OCI-M2 (cell line): Measurements from ENCODE around the gene RAD18.

ENCODE experiments used
- DNase-seq: peaks from one replicate; lab custom pipeline; 2025; ENCODE audit not compliant: unreplicated experiment; lab: John Stamatoyannopoulos, UW

RAD18 gene

DNA sequence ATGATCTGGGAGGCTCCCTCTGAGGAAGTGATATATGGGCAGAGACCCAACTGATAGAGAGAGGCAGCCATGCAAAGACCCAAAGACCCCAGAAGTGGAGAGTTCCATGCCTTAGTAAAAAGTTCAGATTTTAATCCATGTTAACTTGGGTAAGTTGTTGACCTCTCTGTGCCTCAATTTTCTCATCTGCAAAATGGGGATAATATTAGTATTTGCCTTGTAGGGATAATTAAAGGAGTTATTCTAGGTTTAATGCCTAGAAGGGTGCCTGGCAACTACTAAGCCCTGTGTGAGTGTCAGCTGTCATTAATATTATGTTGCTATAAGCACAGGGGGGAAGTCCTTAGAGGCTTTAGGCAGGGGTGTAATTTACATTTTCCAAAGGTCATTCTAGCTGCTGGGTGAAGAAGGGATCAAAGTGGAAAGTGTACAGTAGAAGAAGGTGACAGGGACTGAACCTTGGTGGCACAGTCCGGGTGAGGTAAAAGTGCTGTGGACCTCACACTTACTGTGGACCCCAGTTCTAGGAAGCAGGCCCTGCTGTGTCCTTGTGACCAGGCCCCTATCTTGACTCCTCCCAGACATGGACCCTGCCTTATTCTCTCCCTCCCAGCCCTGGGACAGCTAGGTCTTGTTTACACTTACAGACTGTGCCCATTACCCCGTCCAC lies 3.0 kb upstream of the RAD18 start:
- no peak for DNase-seq

DNA sequence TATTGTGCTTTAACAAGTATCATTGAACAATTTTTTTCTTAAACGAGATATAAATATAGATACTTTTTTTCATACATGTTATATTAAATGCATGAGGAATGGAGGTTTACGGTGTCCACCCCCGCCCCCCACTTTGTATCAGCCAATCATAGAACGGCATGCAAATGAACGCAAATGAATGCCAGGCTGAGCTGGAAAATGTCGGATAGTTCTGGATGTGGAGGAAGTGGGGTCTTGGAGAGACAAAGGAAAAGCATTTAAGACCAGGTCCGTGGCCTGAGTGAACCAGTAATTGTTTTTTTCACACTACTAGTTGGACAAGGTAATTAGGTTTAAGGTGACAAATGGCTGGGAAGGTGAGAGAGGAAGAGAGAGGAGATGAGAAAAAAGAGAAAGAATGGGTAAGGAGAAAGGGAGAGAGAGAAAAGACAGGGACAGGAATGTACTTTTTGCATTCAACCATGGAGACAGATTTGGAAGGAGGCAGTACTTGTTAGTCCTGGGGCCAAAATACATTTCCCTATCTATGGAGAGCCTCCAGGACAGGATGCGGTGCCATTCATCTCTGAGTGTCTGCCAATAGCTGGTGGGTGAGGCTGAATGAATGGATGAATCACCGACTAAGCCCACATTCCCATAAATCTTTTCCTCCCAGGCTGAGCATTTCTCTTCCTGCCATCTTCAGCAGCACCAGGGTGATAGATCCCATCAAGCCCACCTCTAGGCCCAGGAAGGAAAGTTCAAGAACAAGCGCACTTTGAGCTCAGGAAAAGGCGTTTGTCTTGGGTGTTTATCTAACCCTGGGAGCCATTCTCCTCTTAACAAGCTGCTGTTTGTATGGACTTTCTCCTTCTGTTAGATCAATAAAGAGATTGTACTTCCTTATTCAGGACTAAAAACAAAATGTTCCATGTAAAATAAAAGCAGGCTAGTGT lies 1.4 kb upstream of the RAD18 start:
- no peak for DNase-seq

DNA sequence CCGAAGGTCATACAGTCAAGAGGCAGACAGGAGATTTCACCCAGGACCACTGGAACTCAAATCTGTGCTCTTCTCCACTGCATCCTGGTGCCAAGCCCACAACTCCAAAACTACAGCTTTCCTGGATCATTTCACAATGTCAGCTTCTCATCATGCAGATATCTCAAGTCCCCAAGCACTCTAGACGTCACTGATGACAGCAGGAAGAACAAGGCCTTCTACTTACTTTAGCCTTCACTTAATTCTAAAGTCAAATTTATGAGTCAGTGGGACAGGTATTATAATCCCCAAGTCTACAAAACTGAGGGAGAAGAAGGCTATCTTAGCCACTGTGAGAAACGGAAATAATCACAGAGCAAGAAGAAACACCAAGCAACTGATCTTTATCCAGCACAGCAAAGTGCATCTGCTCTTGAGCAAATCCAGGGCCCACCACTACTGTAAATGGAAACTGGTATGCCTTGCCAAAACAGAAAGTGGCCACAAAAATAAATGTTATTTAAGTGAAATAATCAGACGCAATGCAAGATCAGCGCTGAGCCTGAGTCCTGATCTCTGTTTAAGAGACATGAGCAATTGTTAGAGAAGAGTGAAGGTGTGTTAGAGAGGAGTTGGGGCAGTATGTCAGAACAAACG lies 928 bp downstream of the RAD18 start:
- DNase-seq = no peak

DNA sequence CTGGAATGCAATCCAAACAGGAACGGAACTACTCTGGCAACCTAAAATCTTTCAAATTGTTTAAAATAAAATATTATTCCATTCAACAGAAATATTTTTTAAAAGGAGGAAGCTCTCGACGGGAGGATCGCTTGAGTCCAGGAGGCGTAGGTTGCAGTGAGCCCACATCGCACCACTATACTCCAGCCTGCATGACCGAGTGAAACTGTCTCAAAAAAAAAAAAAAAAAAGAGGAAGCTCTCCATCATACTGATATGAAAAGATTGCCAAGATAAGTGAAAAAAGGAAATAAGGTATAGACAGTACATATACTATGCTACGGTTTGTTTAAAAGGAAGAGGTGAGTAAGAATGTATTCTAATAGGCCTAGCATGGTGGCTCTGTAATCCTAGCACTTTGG lies 3.6 kb downstream of the RAD18 start:
- no peak for DNase-seq

DNA sequence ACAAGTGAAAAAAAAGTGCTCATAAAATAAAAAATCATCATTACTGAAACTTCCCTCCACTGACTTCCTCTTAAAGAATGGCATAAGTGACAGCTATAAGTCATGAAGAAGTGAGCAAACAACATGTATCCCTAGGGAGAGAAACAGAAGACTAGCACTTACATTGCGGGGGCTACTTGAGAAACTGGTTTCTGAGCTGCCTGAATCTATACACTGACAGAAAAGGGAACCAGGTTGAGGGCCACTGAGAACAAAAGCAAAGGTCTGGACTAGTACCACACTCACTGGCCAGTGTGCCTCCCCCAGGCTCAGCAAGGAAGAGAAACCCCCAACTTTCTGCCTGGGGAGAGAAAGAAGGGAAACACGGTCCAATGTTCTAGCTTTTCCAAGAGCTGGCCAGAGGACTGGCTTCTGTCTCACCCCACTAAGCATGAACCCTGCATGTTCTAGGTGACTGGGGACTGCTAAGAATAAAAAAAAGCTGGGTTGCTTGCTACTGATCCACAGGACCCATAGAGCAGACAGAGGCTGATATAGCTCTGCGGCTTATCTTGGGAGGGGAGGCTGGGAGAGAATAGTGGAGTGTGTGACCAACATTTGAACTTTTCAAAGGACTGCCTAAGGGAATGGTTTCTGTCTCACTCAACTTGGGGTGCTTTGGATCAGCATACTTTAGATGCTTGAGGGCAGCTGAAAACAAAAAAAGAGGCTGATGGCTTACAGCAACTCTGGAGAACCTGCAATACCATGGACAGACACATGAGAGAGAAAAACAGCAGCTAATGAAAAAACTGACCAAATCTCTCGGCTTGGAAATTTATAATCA lies 8.1 kb downstream of the RAD18 start:
- DNase-seq = no peak

DNA sequence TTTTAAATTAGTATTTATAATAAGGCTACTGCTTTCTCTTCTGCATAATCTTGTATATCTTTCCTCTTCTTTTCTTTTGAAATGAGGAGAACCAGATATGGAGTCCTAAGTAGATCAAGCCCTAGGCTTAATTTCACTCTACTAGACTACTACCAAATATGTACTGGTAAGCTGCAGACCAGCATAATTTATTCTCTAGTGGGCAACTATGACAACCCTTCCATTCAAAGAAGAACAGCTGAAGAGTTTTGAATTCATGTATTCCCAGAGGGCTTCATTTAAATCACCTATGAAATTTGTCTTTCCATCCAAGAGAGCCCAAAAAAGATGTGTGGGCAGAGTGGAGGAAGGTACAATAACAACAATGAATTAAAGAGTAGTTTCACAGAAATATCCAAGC lies 10.0 kb downstream of the RAD18 start:
- DNase-seq = no peak

DNA sequence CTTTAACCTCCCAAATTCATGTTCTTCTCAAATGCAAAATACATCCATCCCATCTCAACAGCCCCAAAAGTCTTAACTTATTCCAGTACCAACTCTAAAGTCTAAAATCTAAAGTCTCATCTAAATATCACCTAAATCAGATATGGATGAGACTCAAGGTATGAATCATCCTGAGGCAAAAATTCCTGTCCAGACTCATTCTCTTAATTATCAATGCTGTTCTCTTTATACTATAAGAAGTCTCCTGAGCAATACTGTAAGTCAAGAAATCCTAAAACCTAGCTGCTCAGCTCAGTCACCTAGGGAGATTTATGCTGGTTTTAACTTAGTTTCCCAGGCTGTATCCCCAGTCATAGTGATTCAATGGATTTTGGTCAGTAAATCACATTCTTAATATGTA lies 11.1 kb downstream of the RAD18 start:
- DNase-seq = no peak

DNA sequence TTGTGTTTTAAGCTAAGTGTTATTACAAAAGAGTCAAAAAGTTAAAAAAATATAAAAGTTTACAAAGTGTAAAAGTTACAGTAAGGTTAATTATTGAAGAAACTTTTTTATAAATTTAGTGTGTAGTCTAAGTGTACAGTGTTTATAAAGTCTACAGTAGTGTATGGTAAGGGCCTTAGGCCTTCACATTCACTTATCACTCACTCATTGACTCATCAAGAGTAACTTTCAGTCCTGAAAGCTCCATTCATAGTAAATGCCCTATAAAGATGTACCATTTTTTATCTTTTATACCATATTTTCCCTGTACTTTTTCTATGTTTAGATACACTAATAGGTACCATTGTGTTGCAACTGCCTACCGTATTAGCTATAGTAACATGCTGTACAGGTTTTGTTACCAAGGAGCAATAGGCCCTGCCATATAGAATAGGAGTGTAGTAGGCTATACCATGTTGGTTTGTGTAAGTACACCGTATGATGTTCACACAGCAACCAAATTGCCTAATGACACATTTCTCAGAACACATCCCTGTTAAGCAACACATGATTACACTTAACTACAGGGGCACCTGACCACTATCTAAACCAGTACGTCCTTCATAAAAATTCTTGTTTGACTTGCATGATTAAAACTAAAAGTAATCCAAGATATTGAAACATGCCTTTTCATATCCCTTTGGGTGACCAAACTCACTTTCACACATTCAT lies 17.2 kb downstream of the RAD18 start:
- no peak for DNase-seq

DNA sequence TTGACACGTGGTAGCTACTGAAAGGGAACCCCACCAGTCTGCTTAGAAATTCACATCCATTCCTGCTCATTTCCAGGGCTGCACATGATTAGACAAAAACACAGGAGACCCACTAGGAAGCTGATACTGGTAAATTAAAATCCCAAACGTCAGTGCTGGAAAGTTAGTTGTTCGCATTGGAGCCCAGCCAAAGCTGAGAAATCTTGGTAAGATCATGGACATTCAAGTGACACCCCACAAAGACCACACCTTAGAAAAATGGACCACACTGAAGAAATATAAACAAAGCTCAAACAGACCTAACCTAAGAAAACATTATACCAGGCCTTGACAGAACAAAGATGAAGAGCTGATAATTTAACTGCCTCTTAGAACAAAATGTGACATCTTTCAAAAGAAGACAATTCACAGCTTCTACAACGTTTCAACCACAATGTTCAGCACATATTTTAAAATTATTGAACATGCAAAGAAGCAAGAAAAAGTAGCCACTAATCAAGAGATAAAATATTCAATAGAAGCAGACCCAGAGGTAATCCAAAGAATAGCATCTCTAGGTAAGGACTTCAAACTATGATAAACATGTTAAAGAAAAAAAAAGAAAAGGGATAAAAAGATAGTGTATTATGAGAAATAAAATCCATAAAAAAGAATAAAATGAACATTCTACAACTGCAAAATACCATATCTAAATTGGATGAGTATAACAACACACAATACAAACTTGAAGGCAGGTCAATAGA lies 20.4 kb downstream of the RAD18 start:
- DNase-seq = no peak

DNA sequence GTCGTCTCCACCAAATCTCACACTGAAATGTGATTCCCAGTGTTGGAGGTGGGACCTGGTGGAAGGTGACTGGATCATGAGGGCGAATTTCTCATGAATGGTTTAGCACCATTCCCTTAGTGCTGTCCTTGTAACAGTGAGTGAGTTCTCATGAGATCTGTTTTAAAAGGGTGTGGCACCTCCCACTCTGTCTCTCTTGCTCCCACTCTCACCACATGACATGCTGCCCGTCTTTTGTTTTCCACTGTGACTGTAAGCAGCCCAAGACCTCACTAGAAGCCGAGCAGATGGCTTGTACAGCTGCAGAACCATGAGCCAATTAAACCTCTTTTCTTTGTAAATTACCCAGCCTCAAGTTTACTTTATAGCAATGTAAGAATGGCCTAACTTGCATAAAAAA lies 21.2 kb downstream of the RAD18 start:
- DNase-seq = no peak

DNA sequence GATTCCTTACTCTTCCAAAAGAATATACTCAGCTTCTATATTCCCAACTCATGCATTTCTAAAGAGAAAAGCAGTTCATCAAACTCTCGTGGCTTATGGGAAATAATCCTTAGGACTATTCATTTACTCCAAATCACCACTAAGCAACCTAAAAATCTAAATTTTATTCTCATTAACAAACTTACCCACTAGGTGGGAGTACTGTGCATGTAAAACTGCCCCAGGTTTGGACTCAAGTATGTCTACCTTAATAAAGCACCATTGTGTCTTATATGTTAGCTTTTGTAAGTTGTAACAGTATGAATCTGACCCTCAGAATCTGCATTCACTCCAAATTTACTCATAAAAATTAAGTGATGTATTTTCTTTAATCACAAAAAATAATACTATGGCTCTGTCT lies 25.3 kb downstream of the RAD18 start:
- no peak for DNase-seq

DNA sequence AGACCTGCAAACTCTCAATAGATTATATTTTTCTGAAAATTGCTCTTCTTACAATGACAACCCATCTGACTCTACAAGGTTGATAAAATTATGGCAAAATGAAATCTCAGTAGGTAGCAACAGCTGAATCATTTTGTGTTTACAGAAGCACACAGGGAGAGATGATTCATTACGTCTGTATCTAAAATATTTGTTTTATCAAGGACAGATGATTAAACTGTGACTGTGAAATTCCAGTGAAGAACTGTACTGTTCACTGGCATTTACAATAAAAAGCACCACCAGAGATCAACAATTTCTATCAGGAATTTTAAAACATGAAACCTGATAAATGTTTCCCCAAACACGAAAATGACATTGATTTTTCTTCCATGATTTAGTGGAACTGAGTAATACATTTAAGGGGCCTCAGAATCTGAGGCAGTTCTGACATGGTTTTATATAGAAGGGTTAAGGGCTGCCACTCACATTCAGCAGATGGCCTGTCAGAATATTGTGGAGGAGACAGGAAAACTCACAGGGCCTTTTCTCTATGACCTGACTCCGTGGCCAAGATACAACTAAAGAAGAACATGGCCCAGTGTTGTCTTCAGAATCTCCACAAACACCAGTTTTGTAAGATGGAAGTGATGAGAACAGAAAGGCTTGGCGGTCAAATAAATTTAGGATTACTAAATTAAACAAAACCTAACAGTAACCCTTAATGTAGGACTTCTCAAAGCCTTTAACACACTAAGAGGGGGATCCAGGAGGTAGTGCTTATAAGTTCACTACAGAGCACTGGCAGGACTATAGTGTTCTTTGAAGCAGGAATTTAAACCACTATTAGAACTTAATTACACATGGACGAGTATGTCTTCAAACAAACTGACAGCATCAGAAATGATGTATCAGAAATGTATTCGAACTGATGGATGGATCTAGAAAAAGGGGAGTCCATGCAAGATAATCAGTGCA lies 25.9 kb downstream of the RAD18 start:
- no peak for DNase-seq

DNA sequence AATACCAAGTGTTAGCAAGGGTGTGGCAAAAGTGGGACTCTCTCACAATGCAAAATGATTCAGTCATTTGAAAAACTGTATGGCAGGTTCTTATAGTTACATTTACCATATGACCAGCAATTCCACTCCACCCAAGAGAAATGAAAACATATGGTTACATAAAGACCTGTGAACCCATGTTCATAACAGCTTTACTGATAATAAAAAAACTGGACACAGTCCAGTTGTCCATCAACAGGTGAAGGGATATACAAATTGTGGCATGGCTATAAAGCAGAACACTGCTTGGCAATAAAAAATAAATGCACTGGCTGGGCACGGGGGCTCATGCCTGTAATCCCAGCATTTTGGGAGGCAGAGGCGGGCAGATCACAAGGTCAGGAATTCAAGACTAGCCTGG lies 30.8 kb downstream of the RAD18 start:
- no peak for DNase-seq

DNA sequence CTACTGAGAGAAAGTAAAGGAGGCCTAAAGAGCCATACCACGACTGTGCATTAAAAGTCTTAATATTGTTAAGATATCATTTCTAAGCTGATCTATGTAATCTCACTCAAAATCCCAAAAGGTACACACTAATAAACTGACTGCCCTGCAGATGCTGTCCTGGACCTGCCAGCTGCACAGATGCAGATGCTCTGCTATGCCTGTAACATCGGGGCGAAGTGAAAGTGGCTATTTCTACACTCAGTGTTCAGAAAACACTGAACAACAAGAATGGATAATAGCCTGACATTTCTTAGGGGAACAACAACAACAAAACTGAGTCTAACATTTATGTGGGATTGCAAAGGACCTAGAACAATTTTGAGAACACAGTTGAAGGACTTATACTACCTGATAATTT lies 31.9 kb downstream of the RAD18 start:
- no peak for DNase-seq

DNA sequence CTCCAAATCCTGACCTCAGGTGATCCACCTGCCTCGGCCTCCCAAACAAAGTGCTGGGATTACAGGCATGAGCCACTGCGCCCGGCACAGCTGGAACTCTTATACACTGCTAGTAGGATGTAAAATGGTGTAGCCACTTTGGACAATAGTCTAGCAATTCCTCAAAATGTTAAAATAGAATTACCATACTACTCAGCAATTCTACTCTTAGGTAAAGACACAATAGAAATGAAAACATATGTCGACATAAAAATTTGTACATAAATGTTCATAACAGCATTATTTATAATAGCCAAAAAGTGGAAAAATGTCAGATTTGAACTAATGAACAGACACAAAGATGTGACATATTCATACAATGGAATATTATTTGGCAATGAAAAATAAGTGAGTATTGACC lies 33.4 kb downstream of the RAD18 start:
- DNase-seq = no peak

DNA sequence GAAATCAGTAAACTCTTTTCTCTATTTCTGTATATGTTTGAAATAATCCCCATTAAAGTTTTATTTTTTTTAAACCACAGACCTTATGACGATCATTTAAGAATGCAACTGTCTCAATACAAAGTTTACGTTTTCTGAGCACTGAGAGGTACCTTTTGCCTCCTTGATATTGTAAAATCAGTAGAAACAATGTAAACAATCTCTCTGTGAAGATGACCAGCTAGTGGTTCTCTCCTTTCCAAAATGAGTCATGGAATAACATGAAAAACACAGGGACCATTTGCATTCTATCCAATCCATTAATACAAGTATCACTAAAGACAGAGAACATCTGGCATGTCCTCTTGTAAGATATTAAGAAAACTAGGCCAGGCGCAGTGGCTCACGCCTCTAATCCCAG lies 48.8 kb downstream of the RAD18 start:
- no peak for DNase-seq

DNA sequence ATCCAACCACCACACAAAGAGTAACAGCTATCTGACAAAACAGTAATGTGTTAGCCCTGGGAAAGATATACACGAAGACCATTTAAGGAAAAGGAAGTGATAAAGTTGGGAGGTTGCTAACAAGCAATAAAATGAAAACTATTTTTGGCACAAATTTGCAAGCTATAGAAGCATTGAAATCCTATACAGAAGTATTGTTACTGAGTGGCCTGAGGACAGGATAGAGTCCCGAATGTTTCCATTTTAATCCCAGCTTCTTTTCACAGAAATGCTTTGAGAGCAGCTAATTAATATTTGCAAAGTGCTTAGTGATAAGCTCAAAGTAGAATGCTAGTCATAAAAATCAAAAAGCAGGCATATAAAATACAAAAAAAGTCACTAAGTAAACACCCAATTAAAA lies 51.5 kb downstream of the RAD18 start:
- DNase-seq = no peak

DNA sequence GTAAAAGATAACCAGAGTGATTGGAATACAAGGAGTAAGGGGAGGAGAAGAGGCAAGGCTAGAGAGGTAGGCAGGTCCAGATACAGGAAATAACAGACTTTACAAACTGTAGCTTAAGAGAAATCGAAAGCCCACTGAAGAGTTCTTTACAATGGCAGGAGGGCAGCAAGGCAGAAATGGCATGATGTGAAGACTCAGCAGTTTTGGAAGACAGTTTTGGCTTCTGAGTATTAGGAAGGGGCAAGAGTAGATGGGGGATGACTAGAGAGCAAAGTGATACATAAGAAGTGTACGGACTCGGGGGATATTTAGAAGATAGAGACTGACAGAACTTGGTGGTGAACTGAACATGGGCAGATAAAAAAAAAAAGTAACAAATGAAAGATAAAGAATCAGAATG lies 54.1 kb downstream of the RAD18 start:
- no peak for DNase-seq

DNA sequence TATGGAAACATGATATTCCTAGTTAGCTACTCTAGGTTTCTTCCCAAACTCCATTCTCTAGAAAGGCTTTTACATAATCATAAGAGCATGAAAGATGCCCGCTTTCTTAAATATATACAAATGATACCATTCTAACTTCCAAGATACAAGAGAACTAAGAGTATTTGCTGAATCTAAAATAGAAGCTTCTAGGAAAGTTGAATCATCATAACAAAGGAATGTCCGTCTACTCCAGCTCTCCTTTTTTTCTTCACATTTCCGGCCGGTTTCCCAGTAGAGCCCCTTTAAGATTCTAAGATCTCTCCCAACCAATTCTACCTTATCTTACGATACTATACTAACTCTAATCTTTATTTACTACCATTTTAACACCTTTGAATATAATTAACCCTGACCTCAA lies 60.1 kb downstream of the RAD18 start:
- no peak for DNase-seq
